ENCODE data around the gene TRIO.

The TRIO gene

DNA sequence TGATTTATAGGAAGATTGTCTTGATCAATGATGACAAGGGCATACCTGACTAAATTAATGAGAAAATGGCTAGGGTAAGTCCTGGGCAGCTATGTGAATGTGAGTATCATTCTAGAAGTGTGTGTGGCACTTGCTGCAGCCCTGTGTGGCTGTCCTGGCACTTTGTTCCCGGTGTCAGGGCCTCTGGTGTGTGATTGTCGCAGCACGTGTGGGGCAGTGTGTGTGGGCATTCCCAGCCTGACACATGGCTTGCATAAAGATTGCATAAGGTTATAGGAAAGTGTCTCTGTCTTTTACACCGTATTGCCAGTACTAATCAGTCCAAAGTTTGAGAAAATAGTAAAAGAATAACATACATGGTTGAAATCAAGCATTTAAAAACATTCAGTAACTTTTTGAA lies 74.4 kb downstream of the TRIO start:
- H3K27me3 ChIP-seq (replicated peaks; ENCODE audit: control insufficient read depth, insufficient read depth, low read length) = no peaks in the 10 kb centered on the region
- H3K36me3 ChIP-seq (ENCODE audit: control insufficient read depth, insufficient read depth, low read length) = no peaks in the 10 kb centered on the region; the same call in 1 of the 2 replicates
- no peak for DNase-seq (ENCODE audit: extremely low read depth, insufficient read length)
- TF ChIP-seq, protein P1, sequence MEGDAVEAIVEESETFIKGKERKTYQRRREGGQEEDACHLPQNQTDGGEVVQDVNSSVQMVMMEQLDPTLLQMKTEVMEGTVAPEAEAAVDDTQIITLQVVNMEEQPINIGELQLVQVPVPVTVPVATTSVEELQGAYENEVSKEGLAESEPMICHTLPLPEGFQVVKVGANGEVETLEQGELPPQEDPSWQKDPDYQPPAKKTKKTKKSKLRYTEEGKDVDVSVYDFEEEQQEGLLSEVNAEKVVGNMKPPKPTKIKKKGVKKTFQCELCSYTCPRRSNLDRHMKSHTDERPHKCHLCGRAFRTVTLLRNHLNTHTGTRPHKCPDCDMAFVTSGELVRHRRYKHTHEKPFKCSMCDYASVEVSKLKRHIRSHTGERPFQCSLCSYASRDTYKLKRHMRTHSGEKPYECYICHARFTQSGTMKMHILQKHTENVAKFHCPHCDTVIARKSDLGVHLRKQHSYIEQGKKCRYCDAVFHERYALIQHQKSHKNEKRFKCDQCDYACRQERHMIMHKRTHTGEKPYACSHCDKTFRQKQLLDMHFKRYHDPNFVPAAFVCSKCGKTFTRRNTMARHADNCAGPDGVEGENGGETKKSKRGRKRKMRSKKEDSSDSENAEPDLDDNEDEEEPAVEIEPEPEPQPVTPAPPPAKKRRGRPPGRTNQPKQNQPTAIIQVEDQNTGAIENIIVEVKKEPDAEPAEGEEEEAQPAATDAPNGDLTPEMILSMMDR (IDR thresholded peaks at IDR 0.05; ENCODE audit: insufficient read depth, low read length, poor library complexity, severe bottlenecking) = no peak
- no peak overlapping the region for H3K4me3 ChIP-seq (replicated peaks; ENCODE audit: low read depth, low read length)

DNA sequence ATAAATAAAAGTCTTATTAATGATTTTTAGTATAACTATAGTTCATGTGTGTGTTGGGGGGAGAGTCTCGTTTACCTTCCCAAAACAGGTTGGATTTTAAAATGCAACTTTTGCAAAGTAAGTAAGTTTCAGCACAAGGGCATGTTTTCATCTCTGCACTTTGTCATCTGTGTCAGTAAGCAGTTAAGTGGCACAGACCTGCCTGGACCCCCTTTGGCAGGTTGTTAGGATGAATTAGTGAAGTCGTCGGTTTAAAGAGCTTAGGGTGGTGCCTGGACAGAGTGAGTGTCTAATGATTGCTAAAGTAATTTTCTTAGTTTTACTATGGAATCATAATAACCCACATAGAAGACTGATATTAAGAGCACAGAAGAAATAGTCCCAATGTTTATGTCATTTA lies 74.9 kb downstream of the TRIO start:
- TF ChIP-seq, protein P1 (IDR thresholded peaks at IDR 0.05; ENCODE audit: insufficient read depth, low read length, poor library complexity, severe bottlenecking) = no peak
- H3K36me3 ChIP-seq (ENCODE audit: control insufficient read depth, insufficient read depth, low read length) = no peaks in the 10 kb centered on the region; the same call in 1 of the 2 replicates
- no peak overlapping the region for H3K4me3 ChIP-seq (replicated peaks; ENCODE audit: low read depth, low read length)
- H3K27me3 ChIP-seq (replicated peaks; ENCODE audit: control insufficient read depth, insufficient read depth, low read length) = no peaks in the 10 kb centered on the region
- no peak for DNase-seq (ENCODE audit: extremely low read depth, insufficient read length)

DNA sequence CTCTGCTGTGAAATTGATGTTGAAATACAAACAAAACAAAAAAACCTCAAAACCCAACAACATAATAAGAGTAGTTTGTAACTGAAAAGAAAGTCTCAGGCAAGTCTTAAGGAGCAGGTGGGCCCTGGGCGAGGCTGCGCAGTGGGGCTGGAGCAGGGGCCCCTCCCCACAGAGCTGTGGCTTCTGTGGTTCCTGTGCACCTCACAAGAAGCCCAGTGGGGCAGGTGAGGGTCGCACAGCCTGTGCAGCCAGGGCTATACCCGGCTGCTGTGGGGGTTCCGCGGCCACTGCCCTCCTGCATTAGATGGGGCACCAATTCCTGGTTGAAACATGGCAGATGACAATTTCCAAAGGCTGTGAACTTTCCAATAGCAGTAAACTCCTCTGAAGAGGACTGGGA lies 75.3 kb downstream of the TRIO start:
- no peaks in the 10 kb centered on the region; the same call in 1 of the 2 replicates for H3K36me3 ChIP-seq (ENCODE audit: control insufficient read depth, insufficient read depth, low read length)
- TF ChIP-seq, protein P1 (IDR thresholded peaks at IDR 0.05; ENCODE audit: insufficient read depth, low read length, poor library complexity, severe bottlenecking) = no peak
- no peaks in the 10 kb centered on the region for H3K27me3 ChIP-seq (replicated peaks; ENCODE audit: control insufficient read depth, insufficient read depth, low read length)
- DNase-seq (ENCODE audit: extremely low read depth, insufficient read length) = no peak
- no peak overlapping the region for H3K4me3 ChIP-seq (replicated peaks; ENCODE audit: low read depth, low read length)

DNA sequence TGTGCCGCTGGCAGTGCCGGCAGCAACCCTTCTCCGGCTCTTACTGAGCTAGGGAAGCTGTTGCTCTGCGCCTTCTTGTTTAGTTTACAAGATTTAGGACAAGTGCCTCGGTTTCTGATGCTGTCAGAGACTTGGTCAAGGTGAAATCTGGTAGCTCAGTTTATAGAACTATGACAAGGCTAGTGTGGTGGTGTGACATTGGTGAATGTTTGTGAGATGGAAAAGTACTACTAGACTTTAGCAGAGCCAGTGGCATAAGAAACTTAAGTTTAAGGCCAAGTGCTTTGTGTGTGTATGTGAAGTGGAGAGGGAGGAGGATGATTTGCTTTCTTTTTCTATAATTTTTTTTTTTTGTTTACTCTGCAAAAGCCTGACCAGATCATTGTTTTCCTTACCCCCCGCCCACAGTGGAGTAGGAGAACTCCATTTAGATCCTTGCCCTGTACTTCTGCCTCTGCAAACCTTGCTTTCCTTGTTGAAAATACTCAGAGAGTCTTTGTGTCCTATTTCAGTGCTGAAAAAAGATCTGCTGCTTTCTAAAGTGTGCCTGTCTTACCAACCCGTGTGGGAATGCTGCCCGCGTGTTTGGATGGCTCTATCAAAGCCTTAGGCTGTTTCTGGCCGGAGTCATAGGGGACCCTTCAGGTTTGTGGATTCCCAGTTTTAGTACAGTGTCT lies 75.9 kb downstream of the TRIO start:
- no peaks in the 10 kb centered on the region for H3K27me3 ChIP-seq (replicated peaks; ENCODE audit: control insufficient read depth, insufficient read depth, low read length)
- H3K4me3 ChIP-seq (replicated peaks; ENCODE audit: low read depth, low read length) = no peak overlapping the region
- H3K36me3 ChIP-seq (ENCODE audit: control insufficient read depth, insufficient read depth, low read length) = no peaks in the 10 kb centered on the region; the same call in 1 of the 2 replicates
- DNase-seq (ENCODE audit: extremely low read depth, insufficient read length) = no peak
- TF ChIP-seq, protein P1 (IDR thresholded peaks at IDR 0.05; ENCODE audit: insufficient read depth, low read length, poor library complexity, severe bottlenecking) = no peak

DNA sequence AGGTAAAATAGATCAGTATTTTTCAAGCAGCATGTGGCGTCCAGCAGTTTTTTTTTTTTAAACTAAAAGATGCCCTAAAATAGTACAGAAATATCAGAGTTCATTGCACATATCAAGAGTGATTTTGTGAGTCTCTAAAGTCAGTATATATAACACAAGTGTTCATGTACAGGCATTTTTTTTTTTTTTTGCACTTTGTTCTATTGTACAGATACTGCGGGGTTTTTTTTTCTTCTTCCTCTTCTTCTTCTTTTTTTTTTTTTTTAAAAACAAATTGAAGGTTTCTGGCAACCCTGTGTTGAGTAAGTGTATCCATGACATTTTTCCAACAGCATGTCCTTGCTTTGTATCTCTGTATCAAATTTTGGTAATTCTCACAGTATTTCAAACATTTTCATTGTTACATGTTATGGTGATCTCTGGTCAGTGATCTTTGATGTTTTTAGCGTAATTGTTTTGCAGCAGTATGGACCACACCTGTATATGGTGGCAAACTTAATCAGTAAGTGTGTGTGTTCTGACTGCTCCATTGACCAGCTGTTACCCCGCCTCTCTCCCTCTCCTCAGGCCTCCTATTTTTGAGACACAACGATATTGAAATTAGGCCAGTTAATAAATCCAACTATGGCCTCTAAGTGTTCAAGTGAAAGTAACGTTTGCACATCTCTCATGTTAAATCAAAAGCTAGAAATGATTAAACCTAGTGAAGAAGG lies 76.8 kb downstream of the TRIO start:
- no peak for DNase-seq (ENCODE audit: extremely low read depth, insufficient read length)
- TF ChIP-seq, protein P1 (IDR thresholded peaks at IDR 0.05; ENCODE audit: insufficient read depth, low read length, poor library complexity, severe bottlenecking) = no peak
- H3K36me3 ChIP-seq (ENCODE audit: control insufficient read depth, insufficient read depth, low read length) = no peaks in the 10 kb centered on the region; the same call in 1 of the 2 replicates
- no peak overlapping the region for H3K4me3 ChIP-seq (replicated peaks; ENCODE audit: low read depth, low read length)
- no peaks in the 10 kb centered on the region for H3K27me3 ChIP-seq (replicated peaks; ENCODE audit: control insufficient read depth, insufficient read depth, low read length)
